C4-2B (cell line): ENCODE results near the gene MYO9B.

Experiments used
- CTCF ChIP-seq: fragments of 450-650 bp; conservative IDR thresholded peaks from 2 replicates; pipeline ENCODE4 v1.5.1; 2017; ENCODE audit warnings: mild to moderate bottlenecking
- ZFX ChIP-seq: fragments of 450-650 bp; IDR thresholded peaks from 2 replicates; pipeline ENCODE4 v1.6.1; 2017

- no peak for TF ChIP-seq CTCF
- no peak for TF ChIP-seq ZFX
Observed at GRCh38 chr19:17153996-17154395, 78.4 kb downstream of the MYO9B start.
